HG03066 (cell line): ENCODE measurements around the gene DGKI.

Experiments used
- ATAC-seq: cut with Tn5 transposase; IDR thresholded peaks from one replicate; pipeline ENCODE4 v1.9.1; 2021; ENCODE audit warnings: low read depth; ENCODE audit not compliant: unreplicated experiment

Gene DGKI

GRCh38 chr7:137873979-137874777 lies 27.4 kb upstream of the DGKI start:
- no peak for ATAC-seq

DNA sequence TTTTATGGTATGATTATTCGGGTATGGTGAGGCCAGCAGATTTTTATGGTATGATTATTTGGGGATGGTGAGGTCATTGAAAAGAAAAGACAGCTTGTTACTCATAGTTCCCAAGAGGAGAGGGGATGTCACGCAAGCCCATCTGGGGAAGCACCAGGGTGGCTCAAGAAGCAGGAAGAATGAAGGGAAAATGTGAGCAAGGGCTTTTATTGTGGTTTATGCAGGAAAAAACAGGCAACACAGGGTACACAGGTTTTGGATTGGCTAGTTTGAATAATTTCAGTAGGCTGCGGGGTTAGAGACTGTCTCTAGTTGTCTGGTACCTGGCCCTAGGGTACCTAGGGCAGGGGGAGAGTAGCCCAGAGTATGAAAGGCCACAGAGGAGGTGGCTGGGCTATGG lies 26.8 kb upstream of the DGKI start:
- no peak for ATAC-seq

- no peak for ATAC-seq
These were observed 24.6 kb upstream of the DGKI start for GRCh38 chr7:137871170-137871915.

GRCh38 chr7:137870684-137871083 lies 23.9 kb upstream of the DGKI start:
- no peak for ATAC-seq

GRCh38 chr7:137870078-137870477 lies 23.3 kb upstream of the DGKI start:
- ATAC-seq: no peak

DNA sequence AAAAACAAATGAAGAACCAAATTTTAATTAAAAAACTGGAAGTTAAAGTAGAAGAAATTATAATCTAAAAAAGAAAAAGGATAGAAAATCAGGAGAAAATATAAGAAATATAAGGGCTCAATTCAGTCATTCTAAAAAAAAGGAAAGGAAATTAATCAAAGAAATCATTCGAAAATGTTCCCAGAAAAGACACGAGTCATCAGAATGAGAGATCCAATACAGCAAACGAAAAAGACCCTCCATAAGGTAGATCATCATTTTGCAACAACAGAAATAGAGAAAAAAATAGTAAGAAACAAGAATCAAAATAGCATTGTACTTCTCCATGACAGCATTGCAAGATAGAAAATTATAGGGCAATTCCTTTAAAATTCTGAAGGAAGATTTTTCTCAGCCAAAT lies 22.5 kb upstream of the DGKI start:
- no peak for ATAC-seq

DNA sequence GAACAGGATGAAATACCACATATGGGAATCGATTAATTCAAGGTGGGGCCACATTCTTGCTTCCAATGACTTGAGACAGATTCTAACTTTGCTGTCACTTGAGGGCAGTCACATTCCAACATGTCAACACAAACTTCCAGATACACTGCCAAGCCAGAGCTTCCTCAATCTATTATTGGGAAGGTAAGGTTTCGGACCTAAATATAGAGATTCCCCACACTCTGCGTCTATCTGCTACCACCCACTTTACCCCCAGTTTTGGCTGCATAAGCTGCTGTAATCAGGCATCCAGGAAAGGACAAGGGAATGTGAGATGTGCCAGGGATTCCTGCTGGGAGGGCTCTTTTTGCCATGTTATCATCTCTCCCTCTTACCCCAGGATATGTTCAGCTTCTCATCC lies 20.5 kb upstream of the DGKI start:
- no peak for ATAC-seq

DNA sequence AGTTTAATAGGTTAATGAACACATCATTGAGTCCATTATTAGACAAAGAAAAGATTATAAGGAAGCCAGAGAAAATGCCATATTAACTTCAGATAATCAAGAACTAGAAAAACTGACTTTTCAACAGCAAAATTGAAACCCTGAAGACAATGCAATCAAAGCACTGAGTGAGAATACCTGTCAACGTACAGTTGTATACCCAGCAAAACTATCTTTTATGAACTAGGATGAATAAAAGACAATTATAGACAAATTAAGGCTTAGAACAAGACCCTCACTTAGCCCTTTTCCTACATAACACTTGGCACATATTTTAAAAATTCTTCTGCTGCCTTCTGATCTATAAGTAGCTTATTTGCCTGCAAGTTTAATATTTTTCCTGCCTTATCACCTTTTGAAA lies 19.0 kb upstream of the DGKI start:
- no peak for ATAC-seq

- no peak for ATAC-seq
These were observed 16.2 kb upstream of the DGKI start for GRCh38 chr7:137862964-137863363.

GRCh38 chr7:137862358-137862757 lies 15.6 kb upstream of the DGKI start:
- no peak for ATAC-seq

- no peak for ATAC-seq
These were observed 13.8 kb upstream of the DGKI start for GRCh38 chr7:137860542-137860941.

GRCh38 chr7:137853053-137853452 lies 6.3 kb upstream of the DGKI start:
- ATAC-seq: no peak

DNA sequence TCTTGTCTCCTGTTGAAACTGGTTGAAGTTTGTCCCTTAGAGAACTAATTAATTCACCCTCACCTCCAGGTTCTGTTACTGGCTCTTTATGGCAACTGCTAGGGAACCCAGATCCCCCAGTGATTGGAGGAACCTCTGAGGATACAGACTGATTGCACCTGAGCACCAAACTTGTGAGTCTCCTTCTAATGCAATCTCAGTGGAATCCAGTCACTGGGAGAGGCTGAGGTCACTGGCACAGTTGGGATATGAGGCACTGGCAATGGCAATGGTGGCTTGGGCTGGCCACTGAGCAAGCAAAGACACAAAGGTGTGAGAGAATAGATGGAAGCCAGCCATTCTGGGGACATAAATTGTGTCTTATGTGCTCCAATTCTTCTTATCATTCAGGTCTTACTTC lies 5.3 kb upstream of the DGKI start:
- no peak for ATAC-seq

GRCh38 chr7:137850972-137851945 lies 4.5 kb upstream of the DGKI start:
- ATAC-seq: no peak

GRCh38 chr7:137850571-137850970 lies 3.8 kb upstream of the DGKI start:
- no peak for ATAC-seq

- ATAC-seq: no peak
These were observed 1.3 kb upstream of the DGKI start for GRCh38 chr7:137848095-137848494.

- no peak for ATAC-seq
These were observed 835 bp upstream of the DGKI start for GRCh38 chr7:137847568-137848050.

DNA sequence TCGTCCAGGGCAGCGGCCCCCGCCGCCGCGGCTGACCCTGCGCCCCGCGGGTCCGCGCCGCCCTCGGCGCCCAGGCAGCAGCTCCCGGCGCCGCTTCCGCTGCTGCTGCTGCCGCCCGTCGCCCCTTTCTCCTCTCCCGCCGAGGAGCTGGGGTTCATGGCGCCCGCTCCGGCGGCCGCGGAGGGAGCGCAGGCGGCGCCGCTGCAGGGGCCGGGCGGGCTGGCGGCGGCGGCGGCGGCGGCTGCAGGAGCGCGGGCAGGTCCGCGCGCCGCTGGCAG lies 286 bp downstream of the DGKI start:
- ATAC-seq: no peak

DNA sequence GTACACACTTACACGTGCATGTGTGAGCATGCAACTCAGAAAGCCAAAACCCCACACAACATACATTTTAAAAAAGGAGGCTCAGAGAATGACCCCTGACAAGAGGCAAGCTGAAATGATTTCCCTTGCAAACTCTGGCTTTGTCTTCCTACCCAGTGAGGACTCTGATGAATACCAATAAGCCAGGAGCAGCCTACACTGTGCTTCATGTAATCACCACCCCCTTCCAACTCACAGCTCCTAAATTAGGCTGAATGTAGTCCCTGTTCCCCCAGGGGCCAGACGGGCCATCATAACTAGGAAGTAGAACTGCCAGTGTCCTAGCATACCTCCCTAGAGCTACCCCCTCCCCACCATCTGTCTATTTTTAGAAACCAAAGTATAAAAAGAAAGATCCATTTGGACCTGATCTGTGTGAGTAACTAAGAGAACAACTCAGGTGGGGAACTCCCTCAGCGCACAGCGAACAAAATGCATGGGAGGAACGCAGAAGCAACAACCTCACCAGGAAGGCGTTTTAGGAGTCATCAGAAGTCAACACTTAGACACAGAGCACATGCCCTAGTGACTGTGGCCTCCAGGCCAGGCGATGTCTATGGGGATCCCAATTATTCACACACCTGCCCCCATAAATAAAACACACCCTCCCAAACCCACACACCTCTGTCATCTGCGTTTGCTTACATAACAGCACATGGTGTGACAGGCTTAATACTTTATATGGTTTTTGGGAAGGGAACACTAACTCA lies 1.9 kb downstream of the DGKI start:
- no peak for ATAC-seq
